Right lobe of liver (tissue), 6 donors: Measurements from ENCODE around the gene KRT26. TPM values are rescaled to one million over a fixed set of nuclear protein-coding genes. Genes with fewer than 3 reads are reported as not detected.

Source experiments
- ATAC-seq, 4 donors: fragments of 200-7000 bp; cut with Tn5 transposase; one replicate each; pipeline ENCODE4 v1.9.1; 2020; ENCODE audit warnings: mild to moderate bottlenecking in 4 of 4, moderate library complexity in 4 of 4
- DNase-seq, 3 donors: peaks; one replicate each; pipeline ENCODE4 v3.0.0-alpha.2; 2020
- H3K27ac ChIP-seq, 3 donors: fragments of 200-600 bp; one replicate each; pipeline ENCODE4 v1.8.0; 2022
- H3K27me3 ChIP-seq, 2 donors: fragments of 200-600 bp; one replicate each; pipeline ENCODE4 v1.8.0; 2022
- H3K36me3 ChIP-seq, 4 donors: fragments of 200-600 bp; sonication (generic) in 1 of 4; one replicate each; pipeline versions ENCODE4 v1.5.1 to v1.8.0; 2017 to 2022; ENCODE audit warnings: control low read depth in 1 of 4
- H3K4me1 ChIP-seq, 4 donors: fragments of 200-600 bp; sonication (generic) in 1 of 4; one replicate each; pipeline versions ENCODE4 v1.5.1 to v1.8.0; 2017 to 2022; ENCODE audit warnings: control low read depth in 1 of 4
- H3K4me3 ChIP-seq, 3 donors: fragments of 200-600 bp; one replicate each; pipeline ENCODE4 v1.8.0; 2022
- H3K9me3 ChIP-seq, 4 donors: fragments of 200-600 bp; sonication (generic) in 1 of 4; one replicate each; pipeline versions ENCODE4 v1.5.1 to v1.8.0; 2017 to 2022; ENCODE audit warnings: control low read depth in 1 of 4
- POLR2A ChIP-seq: fragments of 450-650 bp; IDR thresholded peaks from one replicate; pipeline ENCODE4 v1.6.1; 2017; ENCODE audit warnings: antibody characterized with exemption, mild to moderate bottlenecking
- WGBS: methylation state at CpG from one replicate; pipeline ENCODE4 v1.1.6; 2018; ENCODE audit warnings: low coverage, low lambda C conversion rate; ENCODE audit not compliant: insufficient coverage; ENCODE audit errors: missing lambda C conversion rate; 5-methylcytosine and 5-hydroxymethylcytosine counted together
- intact Hi-C, 2 donors: fragments of 100-400 bp; cut with DNase I; formaldehyde crosslinking; loops; one replicate each; pipeline versions ENCODE4 v1.11.2 to v1.14.1; 2022
- total RNA-seq, 6 experiments: library from RNA; depleted of rRNA in 2 of 6; stranded (reverse); fragments of >200 nt in 2 of 6; fragmentation: NEBNext Ultra II Directional in 3 of 6; extraction: Animal tissue kit (Norgen Biotek cat#: 25700) in 3 of 6; gene quantifications; one replicate each; pipeline versions ENCODE4 v1.1.0 to v1.2.4, GENCODE V29; 2016 to 2023
- TF ChIP-seq, protein P1 (sequence below), 4 donors: fragments of 200-600 bp in 3 of 4; fragments of 450-650 bp in 1 of 4; IDR thresholded peaks; one replicate each; pipeline versions ENCODE4 v1.5.1 to v1.8.0; 2016 to 2022; ENCODE audit warnings: antibody characterized with exemption in 4 of 4, mild to moderate bottlenecking in 2 of 4
- donor health status: DM: no; HTN: yes; CAD: no.
- donor health status: DM: no; HTN: no; CAD: no.
- donor health status: DM: no; HTN: no; CAD: no.
- donor health status: DM: no; HTN: yes; CAD: no.
- donor health status: DM: no; HTN: yes; CAD: no.

Gene KRT26
- total RNA-seq, 6 experiments from 2014 or later: not detected

DNA sequence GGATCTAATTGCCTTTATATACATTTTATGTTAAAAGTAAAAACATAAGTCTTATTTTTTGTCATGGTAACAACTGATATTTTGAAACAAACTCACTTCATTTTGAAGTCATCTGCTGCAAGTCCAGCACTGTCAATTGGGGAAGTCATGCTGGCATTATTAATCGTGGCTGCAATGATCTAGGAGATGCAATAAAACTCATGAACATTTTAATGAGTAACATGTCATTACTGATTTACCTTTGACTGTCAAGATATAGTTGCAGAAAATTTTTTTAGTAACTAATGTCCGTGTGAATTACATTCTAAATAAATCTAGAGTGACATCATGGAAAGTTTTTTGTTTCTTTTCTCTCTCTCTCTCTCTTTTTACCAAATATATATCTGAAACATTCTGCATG lies 51.1 kb downstream of the KRT26 start:
- WGBS: 47% methylated on average over 2 of the region's 2 CpGs
- Histone ChIP-seq H3K27ac (no peak overlapping the region), H3K27me3 (no peaks in the 10 kb centered on the region)

GRCh38 chr17:40718930-40719329 lies 53.1 kb downstream of the KRT26 start:
- intact Hi-C loops: no loop called here
- 75% methylated on average over 6 of the region's 8 CpGs for WGBS
- no peak for ATAC-seq

More for the DNA sequence above, 51.1 kb downstream of the KRT26 start:
- Histone ChIP-seq H3K4me3 (no peak overlapping the region), H3K4me1 (no peaks in the 10 kb centered on the region), H3K36me3 (no peaks in the 10 kb centered on the region), H3K9me3 (no peaks in the 10 kb centered on the region)
- intact Hi-C loops: no loop called here
- ATAC-seq (no peak), DNase-seq (no peak)
- TF ChIP-seq, protein P1, sequence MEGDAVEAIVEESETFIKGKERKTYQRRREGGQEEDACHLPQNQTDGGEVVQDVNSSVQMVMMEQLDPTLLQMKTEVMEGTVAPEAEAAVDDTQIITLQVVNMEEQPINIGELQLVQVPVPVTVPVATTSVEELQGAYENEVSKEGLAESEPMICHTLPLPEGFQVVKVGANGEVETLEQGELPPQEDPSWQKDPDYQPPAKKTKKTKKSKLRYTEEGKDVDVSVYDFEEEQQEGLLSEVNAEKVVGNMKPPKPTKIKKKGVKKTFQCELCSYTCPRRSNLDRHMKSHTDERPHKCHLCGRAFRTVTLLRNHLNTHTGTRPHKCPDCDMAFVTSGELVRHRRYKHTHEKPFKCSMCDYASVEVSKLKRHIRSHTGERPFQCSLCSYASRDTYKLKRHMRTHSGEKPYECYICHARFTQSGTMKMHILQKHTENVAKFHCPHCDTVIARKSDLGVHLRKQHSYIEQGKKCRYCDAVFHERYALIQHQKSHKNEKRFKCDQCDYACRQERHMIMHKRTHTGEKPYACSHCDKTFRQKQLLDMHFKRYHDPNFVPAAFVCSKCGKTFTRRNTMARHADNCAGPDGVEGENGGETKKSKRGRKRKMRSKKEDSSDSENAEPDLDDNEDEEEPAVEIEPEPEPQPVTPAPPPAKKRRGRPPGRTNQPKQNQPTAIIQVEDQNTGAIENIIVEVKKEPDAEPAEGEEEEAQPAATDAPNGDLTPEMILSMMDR (IDR thresholded peaks at IDR 0.05): no peak

GRCh38 chr17:40717776-40718175 lies 54.2 kb downstream of the KRT26 start:
- Histone ChIP-seq H3K27me3 (no peaks in the 10 kb centered on the region), H3K4me1 (no peaks in the 10 kb centered on the region), H3K36me3 (no peaks in the 10 kb centered on the region), H3K27ac (no peak overlapping the region), H3K9me3 (no peaks in the 10 kb centered on the region), H3K4me3 (no peak overlapping the region)
- no peak for TF ChIP-seq POLR2A
- TF ChIP-seq, protein P1 (IDR thresholded peaks at IDR 0.05): no peak
- DNase-seq: no peak
- no peak for ATAC-seq
- 33% methylated on average over 3 of the region's 3 CpGs for WGBS
- intact Hi-C loops: no loop called here

More at GRCh38 chr17:40718930-40719329, 53.1 kb downstream of the KRT26 start:
- DNase-seq: no peak
- H3K27ac ChIP-seq: no peak overlapping the region
- H3K4me3 ChIP-seq: no peak overlapping the region
- TF ChIP-seq, protein P1 (IDR thresholded peaks at IDR 0.05): no peak
- no peak for TF ChIP-seq POLR2A
- no peaks in the 10 kb centered on the region for H3K4me1 ChIP-seq
- no peaks in the 10 kb centered on the region for H3K36me3 ChIP-seq
- no peaks in the 10 kb centered on the region for H3K27me3 ChIP-seq
- no peaks in the 10 kb centered on the region for H3K9me3 ChIP-seq

Other genes with a start within 250 kb of the KRT26 start
- under 1 TPM in 4 of 6 experiments, not detected in 2; 0.12 to 0.58 (median 0.28) TPM for gene CCR7, start 206.7 kb downstream of the KRT26 start, total RNA-seq
- 10 to 100 TPM; 28.8 to 47.1 (median 33.5) TPM for gene SMARCE1, start 124.4 kb downstream of the KRT26 start, total RNA-seq
- gene KRT222, start 107.0 kb downstream of the KRT26 start, total RNA-seq: 1 to 10 TPM; 1.2 to 3.2 (median 1.9) TPM
- not detected for gene KRT24, start 68.4 kb downstream of the KRT26 start, total RNA-seq
- gene KRT25, start 16.9 kb downstream of the KRT26 start, total RNA-seq: not detected
- not detected for gene KRT27, start 10.3 kb upstream of the KRT26 start, total RNA-seq
- gene KRT28, start 27.8 kb upstream of the KRT26 start, total RNA-seq: not detected
- 10 to 100 TPM; 11.4 to 20.4 (median 17.4) TPM for gene KRT10, start 50.4 kb upstream of the KRT26 start, total RNA-seq
- not detected for gene KRT12, start 95.0 kb upstream of the KRT26 start, total RNA-seq
- gene KRT20, start 113.0 kb upstream of the KRT26 start, total RNA-seq: not detected
- 10 to 100 TPM in 2 of 6 experiments, 1 to 10 TPM in 1, under 1 TPM in 1, not detected in 2; 0.49 to 17.6 (median 10.0) TPM for gene KRT23, start 165.4 kb upstream of the KRT26 start, total RNA-seq
- not detected for gene KRT39, start 194.7 kb upstream of the KRT26 start, total RNA-seq
- gene KRT40, start 212.1 kb upstream of the KRT26 start, total RNA-seq: not detected
- gene KRTAP3-3, start 222.0 kb upstream of the KRT26 start, total RNA-seq: not detected
- not detected for gene KRTAP3-2, start 227.7 kb upstream of the KRT26 start, total RNA-seq
- gene KRTAP3-1, start 236.9 kb upstream of the KRT26 start, total RNA-seq: not detected